ENCODE data around the gene LSR.

DNA sequence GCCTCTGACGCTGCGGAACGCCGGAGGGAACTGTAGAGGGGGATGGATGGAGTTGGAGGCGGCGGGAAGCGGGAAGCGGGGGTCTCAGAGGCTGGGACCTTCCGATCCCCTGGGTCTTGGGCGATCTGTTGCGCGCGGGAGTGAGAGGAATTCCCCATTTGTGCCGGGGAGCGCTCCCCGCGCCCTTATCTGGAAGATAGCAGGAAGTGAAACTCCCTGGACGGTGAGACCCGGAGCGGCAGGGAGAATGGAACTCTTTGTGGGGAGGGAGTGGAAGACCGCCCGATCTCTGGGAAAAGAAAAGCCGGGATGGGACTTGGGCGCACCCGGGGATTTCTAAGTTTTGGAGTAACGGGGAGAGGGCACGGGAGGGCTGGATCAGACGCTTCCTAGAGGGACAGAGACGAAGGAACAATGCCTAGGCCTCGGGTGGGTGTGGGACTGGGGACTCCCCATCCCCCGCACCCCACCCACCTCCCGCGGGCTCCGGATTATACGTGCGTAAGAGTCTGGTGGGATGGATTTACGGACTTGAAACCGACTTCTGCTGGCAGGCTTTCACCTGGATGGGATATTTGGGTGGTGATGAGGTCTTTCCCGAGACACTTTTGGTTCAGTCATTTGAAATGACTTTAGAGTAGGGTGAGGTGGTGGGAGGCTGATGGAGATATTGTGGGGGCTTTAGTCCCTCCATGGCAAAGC is 495 bp downstream of the LSR start:
- TF ChIP-seq, protein P1, sequence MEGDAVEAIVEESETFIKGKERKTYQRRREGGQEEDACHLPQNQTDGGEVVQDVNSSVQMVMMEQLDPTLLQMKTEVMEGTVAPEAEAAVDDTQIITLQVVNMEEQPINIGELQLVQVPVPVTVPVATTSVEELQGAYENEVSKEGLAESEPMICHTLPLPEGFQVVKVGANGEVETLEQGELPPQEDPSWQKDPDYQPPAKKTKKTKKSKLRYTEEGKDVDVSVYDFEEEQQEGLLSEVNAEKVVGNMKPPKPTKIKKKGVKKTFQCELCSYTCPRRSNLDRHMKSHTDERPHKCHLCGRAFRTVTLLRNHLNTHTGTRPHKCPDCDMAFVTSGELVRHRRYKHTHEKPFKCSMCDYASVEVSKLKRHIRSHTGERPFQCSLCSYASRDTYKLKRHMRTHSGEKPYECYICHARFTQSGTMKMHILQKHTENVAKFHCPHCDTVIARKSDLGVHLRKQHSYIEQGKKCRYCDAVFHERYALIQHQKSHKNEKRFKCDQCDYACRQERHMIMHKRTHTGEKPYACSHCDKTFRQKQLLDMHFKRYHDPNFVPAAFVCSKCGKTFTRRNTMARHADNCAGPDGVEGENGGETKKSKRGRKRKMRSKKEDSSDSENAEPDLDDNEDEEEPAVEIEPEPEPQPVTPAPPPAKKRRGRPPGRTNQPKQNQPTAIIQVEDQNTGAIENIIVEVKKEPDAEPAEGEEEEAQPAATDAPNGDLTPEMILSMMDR (IDR thresholded peaks at IDR 0.05; ENCODE audit: low read length) = no peak
- TF ChIP-seq EZH2 (IDR thresholded peaks at IDR 0.05; ENCODE audit: borderline replicate concordance, low read length) = no peak
